ENCODE data around the gene MAGOHB.

MAGOHB gene

GRCh38 chr12:10559244-10559643 is 54.2 kb downstream of the MAGOHB start:
- DNase-seq (ENCODE audit: low read depth, low spot score): peak; percentile 94
- H3K4me3 ChIP-seq (ENCODE audit: low read length): 0 out of 2 replicates have a peak overlapping the region, but pooled peaks have one; percentile 4

GRCh38 chr12:10558789-10559188 is 54.6 kb downstream of the MAGOHB start:
- H3K4me3 ChIP-seq (ENCODE audit: low read length): no peak overlapping the region
- no peak for DNase-seq (ENCODE audit: low read depth, low spot score)

GRCh38 chr12:10558301-10558700 is 55.1 kb downstream of the MAGOHB start:
- DNase-seq (ENCODE audit: low read depth, low spot score): no peak
- H3K4me3 ChIP-seq (ENCODE audit: low read length): no peak overlapping the region

GRCh38 chr12:10557766-10558165 is 55.6 kb downstream of the MAGOHB start:
- no peak for DNase-seq (ENCODE audit: low read depth, low spot score)
- H3K4me3 ChIP-seq (ENCODE audit: low read length): no peak overlapping the region

- DNase-seq (ENCODE audit: low read depth, low spot score): no peak
- no peak overlapping the region for H3K4me3 ChIP-seq (ENCODE audit: low read length)
Measured at GRCh38 chr12:10557329-10557728, 56.1 kb downstream of the MAGOHB start.

- H3K4me3 ChIP-seq (ENCODE audit: low read length): peak overlapping the region; percentile 30
- DNase-seq (ENCODE audit: low read depth, low spot score): peak; percentile 83
Measured at GRCh38 chr12:10554756-10555481, 58.5 kb downstream of the MAGOHB start.

GRCh38 chr12:10554228-10554755 is 59.1 kb downstream of the MAGOHB start:
- DNase-seq (ENCODE audit: low read depth, low spot score): peak; percentile 48
- no peak overlapping the region; the same call in 1 of the 2 replicates for H3K4me3 ChIP-seq (ENCODE audit: low read length)
